Hematopoietic multipotent progenitor cell treated with erythropoietin and hydrocortisone succinate and interleukin-3 and kit ligand, for 8 days (in vitro differentiated cells): Measurements from ENCODE around the gene FARS2.

Experiments used
- DNase-seq: peaks from one replicate; pipeline ENCODE4 v3.0.0-alpha.2; 2015

FARS2 gene

DNA sequence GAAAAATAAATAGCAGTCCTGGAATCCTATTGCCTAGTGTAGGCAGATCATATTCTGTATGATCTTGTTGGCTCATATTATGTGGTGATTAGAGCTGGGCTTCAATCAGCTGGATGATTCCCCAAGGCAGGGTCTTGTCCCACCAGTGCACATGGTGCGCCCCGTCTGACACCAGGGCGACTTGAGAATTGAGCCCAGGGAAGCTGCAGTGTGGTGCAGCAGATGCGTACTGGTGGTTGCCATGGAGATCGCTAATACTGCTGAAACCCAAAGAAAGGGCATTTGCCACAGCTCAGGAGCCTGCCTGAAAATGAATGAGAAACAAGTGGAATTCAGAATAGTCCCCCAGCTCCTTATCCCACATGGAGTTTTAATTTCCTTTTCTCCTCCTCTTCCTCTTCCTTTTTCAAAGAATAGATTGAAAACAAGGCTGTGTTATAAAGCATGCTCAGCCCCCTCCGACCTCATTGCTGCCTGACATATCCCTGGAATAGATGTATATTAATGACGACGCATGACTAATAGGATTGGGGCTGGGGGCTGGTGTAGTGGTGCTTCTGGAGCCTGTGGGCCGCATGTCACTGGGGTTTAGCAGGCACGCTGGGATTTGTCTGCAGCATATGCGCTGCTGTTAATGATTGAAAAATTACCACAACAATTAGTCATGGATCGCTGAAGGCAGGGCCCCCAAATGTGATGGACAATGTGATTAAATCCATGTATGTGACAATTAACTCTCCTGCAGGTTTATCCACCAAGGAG lies 210.5 kb downstream of the FARS2 start:
- DNase-seq: no peak

GRCh38 chr6:5472571-5472970 lies 211.3 kb downstream of the FARS2 start:
- DNase-seq: no peak

DNA sequence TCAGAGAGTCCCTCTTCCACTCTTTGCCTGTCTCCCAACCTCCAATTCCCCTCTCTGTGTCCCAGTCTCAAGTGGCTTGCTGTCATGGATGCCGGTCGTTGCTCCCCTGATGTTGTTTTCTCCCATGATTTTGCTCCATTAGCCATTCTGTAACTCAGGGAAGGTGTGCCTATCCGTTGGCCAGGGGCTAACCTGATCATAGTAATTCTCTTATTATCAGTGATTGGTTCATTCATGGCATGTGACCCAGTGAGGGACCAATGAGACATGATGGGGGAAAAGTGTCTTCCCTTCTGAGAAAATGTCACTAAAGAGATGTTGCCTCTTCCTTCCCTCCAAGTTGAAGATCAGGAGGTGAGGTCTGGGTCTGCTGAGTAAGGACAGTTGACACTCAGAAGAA lies 214.5 kb downstream of the FARS2 start:
- no peak for DNase-seq

GRCh38 chr6:5478380-5478779 lies 217.1 kb downstream of the FARS2 start:
- DNase-seq: peak; percentile 13

GRCh38 chr6:5481033-5481432 lies 219.7 kb downstream of the FARS2 start:
- DNase-seq: no peak

DNA sequence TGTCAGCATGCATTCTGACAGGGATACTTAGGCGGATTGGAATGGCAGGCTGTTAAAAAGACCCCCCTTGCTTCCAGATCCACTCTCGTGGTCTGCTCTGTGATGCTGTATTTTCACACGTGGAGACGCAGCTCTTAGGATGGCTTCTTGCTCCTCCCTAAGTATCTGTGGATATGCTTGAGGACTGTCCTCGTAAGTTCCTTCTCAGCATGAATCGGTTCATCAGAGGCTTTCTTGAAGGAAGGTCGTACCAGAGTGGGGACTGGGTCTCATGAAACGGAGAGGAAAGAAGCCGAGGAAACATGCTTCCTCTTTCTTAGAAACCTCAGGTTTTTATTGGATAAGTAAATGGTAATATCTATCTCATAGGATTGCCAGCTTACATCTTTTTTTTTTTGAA lies 220.4 kb downstream of the FARS2 start:
- DNase-seq: no peak

GRCh38 chr6:5482619-5483018 lies 221.3 kb downstream of the FARS2 start:
- no peak for DNase-seq

DNA sequence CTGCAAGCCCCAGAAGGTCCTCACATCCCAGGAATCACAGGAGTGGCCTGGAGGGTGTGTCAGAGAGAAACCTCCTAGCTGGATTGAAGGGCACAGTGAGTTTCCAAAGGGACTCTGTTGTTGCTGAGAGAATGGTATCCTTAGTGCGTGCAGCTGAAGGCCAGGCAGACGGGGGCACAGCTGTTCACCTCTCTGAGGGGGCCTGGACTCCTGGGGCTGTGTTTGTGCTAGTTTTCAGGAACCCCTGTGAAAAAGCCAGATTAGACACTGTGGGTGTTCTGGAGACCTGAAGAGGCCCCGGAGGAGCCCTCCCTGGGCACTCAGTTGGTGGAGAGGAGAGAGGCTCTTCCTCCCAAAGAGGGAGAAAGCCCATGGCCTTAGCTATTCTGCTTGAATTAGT lies 223.4 kb downstream of the FARS2 start:
- no peak for DNase-seq

DNA sequence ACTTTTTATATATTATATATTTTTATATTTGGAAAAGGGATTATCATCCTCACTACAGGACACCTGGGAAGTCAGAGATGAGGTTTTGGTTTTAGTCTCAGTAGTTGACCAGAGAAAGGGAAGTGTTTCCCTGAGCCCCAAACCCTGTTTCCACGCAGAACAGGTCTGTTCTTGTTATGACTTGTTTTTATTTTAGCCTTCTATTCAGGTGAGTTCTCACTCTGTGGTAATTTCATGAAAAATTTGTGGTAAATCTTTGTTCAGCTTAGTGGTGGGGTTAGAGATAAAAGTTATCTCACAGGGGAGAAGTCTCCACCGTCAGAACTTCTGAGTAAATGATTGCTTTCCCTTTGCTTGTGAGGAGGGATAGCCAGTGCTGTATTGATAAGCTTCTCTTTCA lies 224.9 kb downstream of the FARS2 start:
- DNase-seq: no peak

DNA sequence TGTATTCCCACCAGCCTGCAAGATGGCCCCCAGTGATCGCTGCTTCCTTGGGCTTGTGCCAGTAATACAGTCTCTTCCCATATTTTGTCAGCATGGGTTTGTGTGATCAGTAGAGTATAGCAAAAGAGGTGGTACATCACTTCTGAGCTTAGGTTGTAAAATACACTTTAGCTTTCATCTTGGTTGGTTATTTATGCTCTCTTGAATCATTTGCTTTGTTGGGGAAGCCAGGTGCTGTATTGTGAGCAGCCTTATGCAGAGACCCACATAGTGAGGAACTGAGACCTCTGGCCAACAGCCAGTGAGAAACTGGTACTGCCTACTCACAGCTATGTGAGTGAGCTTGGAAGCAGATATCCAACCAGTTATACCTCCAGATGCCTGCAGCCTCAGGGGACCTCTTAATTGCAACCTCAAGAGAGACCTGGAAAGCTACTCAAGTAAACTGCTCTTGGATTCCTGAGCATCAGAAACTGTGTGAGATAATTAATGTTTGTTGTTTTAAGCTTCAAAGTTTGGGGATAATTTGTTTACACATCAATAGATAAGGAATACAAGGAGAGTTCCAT lies 229.3 kb downstream of the FARS2 start:
- no peak for DNase-seq

DNA sequence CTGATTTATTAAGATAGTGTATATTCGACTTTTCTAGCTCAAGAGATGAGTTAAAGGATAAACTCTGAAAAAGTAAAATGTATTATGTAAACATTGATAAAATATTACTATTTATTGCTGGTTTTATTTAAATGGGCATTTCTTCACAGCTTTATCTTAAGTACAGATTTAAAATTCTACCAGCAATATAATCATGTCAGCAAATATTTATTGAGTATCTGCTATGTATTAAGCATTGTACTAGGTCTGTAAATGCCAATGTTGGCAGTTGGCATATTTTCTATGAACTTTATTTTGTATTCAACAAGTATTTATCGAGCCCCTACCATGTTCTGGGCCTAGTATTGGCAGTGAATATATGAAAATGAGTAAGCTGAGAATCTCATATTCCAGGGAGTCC lies 231.0 kb downstream of the FARS2 start:
- no peak for DNase-seq

GRCh38 chr6:5493806-5494205 lies 232.5 kb downstream of the FARS2 start:
- no peak for DNase-seq

GRCh38 chr6:5497896-5498578 lies 236.7 kb downstream of the FARS2 start:
- no peak for DNase-seq

GRCh38 chr6:5498579-5498899 lies 237.2 kb downstream of the FARS2 start:
- DNase-seq: no peak

GRCh38 chr6:5499644-5500306 lies 238.5 kb downstream of the FARS2 start:
- DNase-seq: no peak

- DNase-seq: no peak
Observed at GRCh38 chr6:5501837-5502236, 240.5 kb downstream of the FARS2 start.

DNA sequence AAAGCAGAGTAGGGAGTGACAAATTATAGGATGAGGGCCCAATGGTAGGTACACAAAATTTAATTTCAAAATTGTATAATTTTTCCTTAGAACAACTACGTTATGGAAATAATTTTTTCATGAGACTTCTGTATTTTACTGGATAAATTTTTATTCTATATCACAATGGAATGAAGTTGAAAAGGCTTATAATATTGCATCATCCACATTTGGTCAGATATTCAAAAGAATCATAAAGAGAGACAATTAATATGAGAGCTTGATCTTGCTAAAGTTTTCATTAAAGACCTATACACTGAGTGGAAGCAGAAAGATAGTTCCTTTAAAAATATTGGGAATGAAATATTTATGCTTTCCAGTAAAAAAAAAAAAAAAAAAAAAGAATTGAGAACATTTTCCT lies 242.8 kb downstream of the FARS2 start:
- DNase-seq: no peak

DNA sequence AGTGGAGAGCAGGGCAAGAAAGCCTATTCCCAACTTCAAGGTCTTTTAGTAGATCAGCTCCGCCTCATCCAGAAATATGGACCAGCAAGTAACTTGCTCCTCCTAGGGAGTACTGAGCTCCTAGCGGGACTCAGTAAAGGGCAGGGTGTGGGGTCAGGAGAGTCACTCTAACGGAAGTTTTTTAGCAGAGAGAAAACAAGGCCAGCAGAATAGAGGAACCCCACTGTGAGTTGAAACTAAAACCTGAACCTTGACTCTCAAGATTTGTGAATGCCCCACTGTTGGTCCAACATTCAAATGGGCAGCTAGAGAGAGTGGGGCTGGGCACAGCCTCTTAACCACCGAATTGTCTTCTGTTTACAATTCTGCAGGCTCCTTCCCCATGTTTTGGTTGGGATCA lies 244.8 kb downstream of the FARS2 start:
- no peak for DNase-seq

DNA sequence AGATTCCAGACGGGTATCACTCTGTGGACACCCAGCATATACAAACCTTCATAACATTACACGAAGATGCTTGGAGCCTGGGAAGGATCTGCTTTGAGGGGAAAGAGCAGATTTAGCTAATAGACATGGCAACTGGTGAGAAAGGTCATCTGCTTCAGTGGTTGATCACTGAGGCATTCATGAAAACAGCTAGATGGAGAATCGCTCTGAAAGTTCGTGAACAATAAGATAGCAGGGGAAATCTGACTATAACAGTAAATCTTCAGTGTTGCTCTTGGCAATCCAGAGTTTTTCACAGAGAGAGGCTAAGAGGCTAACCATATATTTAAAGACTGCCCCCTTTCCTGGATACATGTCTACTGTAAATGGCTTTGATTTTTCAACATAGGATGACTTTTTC lies 245.3 kb downstream of the FARS2 start:
- DNase-seq: no peak

- no peak for DNase-seq
Observed at GRCh38 chr6:5507131-5507681, 245.9 kb downstream of the FARS2 start.

- DNase-seq: no peak
Observed at GRCh38 chr6:5509106-5509505, 247.8 kb downstream of the FARS2 start.

- no peak for DNase-seq
Observed at GRCh38 chr6:5510331-5511133, 249.2 kb downstream of the FARS2 start.

- peak; percentile 61 for DNase-seq
Observed at GRCh38 chr6:5511954-5512353, 250.6 kb downstream of the FARS2 start.
